ENCODE measurements around the gene KLK2.
"Not testable (repeated sequence)": the region's sequence is repeated elsewhere in the genome, so short reads cannot be mapped to it uniquely, and the experiment has no call there.

The KLK2 gene

DNA sequence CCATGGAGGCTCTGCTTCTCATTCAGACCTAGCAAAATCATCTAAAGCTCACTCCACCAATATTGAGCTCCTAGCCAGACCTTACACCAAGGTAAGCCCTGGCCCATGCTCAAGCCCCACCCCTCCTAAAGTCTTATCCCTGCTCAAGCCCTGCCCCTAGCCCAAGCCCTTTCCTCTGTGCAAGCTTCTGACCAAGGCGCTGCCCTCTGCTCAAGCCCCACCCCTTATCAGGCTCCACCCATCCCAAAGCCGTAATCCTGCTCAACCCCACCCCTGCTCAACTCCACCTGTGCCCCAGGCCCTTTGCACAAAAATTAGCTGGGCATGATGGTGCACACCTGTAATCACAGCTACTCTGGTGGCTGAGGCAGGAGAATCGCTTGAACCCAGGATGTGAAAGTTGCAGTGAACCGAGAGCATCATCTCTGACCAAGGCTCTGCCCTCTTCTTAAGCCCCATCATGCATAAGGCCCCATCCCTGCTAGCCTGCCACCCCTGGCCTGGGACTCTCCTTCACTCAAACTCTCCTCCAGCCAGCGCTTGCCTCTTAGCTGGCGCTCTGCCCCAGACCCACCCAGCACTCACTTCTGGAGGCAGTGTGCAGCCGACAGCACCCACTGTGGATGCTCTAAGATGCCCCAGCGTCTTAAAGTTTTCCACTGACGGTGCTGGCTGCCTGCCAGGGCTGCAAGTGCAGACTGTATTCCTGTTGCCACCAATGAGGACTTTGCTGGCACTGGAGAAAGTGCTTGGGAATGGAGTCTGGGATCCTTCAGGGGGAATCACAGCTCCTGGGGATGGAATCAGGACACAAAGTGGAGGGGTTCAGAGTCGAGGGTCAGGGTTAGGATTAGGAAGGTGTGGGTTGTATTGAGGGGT, 21.5 kb downstream of the KLK2 start:
- H3K27me3 ChIP-seq (ENCODE audit: control insufficient read depth, insufficient read depth, low read length): peaks cover 40% of the 10 kb centered on the region; the same call in 1 of the 2 replicates

DNA sequence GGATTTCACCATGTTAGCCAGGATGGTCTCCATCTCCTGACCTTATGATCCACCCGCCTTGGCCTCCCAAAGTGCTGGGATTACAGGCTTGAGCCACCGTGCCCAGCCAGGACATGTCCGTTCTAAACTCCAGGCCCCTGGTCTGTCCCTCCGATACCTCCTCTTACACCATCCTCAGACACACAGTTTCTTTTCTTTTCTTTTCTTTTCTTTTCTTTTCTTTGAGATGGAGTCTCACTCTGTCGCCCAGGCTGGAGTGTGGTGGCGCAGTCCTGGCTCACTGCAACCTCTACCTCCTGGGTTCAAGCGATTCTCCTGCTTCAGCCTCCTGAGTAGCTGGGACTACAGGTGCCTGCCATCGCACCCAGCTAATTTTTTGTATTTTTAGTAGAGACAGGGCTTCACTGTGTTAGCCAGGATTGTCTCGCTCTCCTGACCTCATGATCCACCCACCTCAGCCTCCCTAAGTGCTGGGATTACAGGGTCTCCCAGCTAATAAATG, 22.9 kb downstream of the KLK2 start:
- H3K4me1 ChIP-seq (ENCODE audit: control insufficient read depth, insufficient read depth, low read length); H3K36me3 ChIP-seq (ENCODE audit: control insufficient read depth, insufficient read depth, low read length); H3K27ac ChIP-seq (ENCODE audit: low read depth, low read length); H3K4me3 ChIP-seq (ENCODE audit: low read depth, low read length); H3K9ac ChIP-seq (ENCODE audit: low read length): not testable (repeated sequence)
- peaks cover 28% of the 10 kb centered on the region for H3K9me3 ChIP-seq (ENCODE audit: control insufficient read depth, insufficient read depth, low read depth, low read length)
- peaks cover 28% of the 10 kb centered on the region; the same call in 1 of the 2 replicates for H3K27me3 ChIP-seq (ENCODE audit: control insufficient read depth, insufficient read depth, low read length)

More for the DNA sequence above, 21.5 kb downstream of the KLK2 start:
- H3K9me3 ChIP-seq (ENCODE audit: control insufficient read depth, insufficient read depth, low read depth, low read length): peaks cover 28% of the 10 kb centered on the region
- no peaks in the 10 kb centered on the region for H3K4me1 ChIP-seq (ENCODE audit: control insufficient read depth, insufficient read depth, low read length)
- no peak overlapping the region for H3K4me3 ChIP-seq (ENCODE audit: low read depth, low read length)
- H3K36me3 ChIP-seq (ENCODE audit: control insufficient read depth, insufficient read depth, low read length): no peaks in the 10 kb centered on the region
- H3K9ac ChIP-seq (ENCODE audit: low read length): no peak overlapping the region
- no peak overlapping the region for H3K27ac ChIP-seq (ENCODE audit: low read depth, low read length)

DNA sequence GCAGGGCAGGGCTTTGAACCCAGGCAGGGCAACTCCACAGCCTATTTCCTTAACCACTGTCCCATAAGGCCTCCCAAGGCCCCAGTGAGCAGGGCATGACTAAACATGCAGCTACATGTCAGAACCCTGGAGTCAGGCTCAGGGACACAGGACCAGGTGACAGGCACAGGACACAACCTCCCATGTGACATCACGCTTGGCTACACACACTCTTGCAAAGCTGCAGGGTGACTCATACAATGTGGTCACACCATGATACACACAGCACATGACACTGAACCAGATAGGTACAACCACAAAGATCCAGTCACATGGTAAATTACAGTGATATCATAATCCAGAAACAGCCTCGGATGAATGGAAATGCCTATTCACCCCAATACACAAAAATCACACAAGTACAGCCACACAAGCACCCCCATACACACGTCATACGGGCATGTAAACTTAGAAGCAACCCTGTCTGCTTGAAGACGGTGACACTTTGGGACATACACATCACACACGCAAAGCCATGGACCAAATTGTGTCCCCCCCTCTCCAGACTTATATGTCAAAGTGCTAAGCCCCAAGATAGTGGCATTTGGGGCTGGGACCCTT, 23.5 kb downstream of the KLK2 start:
- H3K9me3 ChIP-seq (ENCODE audit: control insufficient read depth, insufficient read depth, low read depth, low read length): peaks cover 28% of the 10 kb centered on the region
- H3K36me3 ChIP-seq (ENCODE audit: control insufficient read depth, insufficient read depth, low read length): no peaks in the 10 kb centered on the region
- H3K27me3 ChIP-seq (ENCODE audit: control insufficient read depth, insufficient read depth, low read length): peaks cover 24% of the 10 kb centered on the region; the same call in 1 of the 2 replicates
- no peaks in the 10 kb centered on the region for H3K4me1 ChIP-seq (ENCODE audit: control insufficient read depth, insufficient read depth, low read length)
- H3K4me3 ChIP-seq (ENCODE audit: low read depth, low read length): no peak overlapping the region
- no peak overlapping the region for H3K9ac ChIP-seq (ENCODE audit: low read length)
- H3K27ac ChIP-seq (ENCODE audit: low read depth, low read length): no peak overlapping the region

DNA sequence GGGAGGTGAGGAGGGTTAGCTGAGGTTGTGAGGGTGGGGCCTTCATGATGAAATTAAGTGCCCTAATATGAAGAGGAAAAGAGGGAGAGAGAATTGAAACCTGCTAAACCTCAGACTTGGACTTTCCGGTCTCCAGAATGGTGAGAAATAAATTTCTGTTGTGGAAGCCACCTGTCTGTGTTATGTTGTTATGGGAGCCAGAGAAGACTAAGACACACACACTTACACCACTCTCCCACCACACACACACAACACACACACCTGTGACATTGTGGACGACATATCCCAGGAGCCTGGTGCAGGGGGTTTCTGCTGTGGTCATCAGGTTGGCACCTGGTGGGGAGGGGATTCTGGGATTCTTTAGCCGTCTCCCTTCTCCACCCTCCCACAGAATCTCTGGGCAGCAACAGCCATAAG, 24.0 kb downstream of the KLK2 start:
- H3K9ac ChIP-seq (ENCODE audit: low read length): no peak overlapping the region
- no peaks in the 10 kb centered on the region for H3K36me3 ChIP-seq (ENCODE audit: control insufficient read depth, insufficient read depth, low read length)
- peaks cover 28% of the 10 kb centered on the region for H3K9me3 ChIP-seq (ENCODE audit: control insufficient read depth, insufficient read depth, low read depth, low read length)
- H3K4me3 ChIP-seq (ENCODE audit: low read depth, low read length): no peak overlapping the region
- peaks cover 22% of the 10 kb centered on the region; the same call in 1 of the 2 replicates for H3K27me3 ChIP-seq (ENCODE audit: control insufficient read depth, insufficient read depth, low read length)
- no peak overlapping the region for H3K27ac ChIP-seq (ENCODE audit: low read depth, low read length)
- no peaks in the 10 kb centered on the region for H3K4me1 ChIP-seq (ENCODE audit: control insufficient read depth, insufficient read depth, low read length)

DNA sequence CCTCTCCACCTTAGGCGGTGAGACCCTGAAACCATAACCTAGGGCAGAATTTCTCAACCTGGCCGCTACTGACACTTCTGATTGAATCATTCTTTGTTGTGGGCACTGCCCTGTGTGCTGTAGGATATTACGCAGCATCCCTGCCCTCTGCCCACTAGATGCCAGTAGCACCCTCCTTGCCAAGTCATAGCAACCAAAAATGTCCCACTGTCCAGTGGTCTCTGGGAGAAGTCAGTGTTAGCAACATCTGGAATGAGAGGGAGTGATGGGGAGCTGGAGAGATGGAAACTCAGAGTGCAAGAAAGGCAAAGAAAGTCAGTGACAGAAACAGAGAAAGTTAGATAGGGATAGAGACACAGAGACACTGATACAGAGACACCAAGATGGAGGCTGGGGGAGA, 24.4 kb downstream of the KLK2 start:
- Histone ChIP-seq H3K27me3 (ENCODE audit: control insufficient read depth, insufficient read depth, low read length) (peaks cover 22% of the 10 kb centered on the region; the same call in 1 of the 2 replicates), H3K9me3 (ENCODE audit: control insufficient read depth, insufficient read depth, low read depth, low read length) (peaks cover 24% of the 10 kb centered on the region), H3K9ac (ENCODE audit: low read length) (no peak overlapping the region), H3K4me1 (ENCODE audit: control insufficient read depth, insufficient read depth, low read length) (no peaks in the 10 kb centered on the region), H3K36me3 (ENCODE audit: control insufficient read depth, insufficient read depth, low read length) (no peaks in the 10 kb centered on the region), H3K4me3 (ENCODE audit: low read depth, low read length) (no peak overlapping the region), H3K27ac (ENCODE audit: low read depth, low read length) (no peak overlapping the region)

DNA sequence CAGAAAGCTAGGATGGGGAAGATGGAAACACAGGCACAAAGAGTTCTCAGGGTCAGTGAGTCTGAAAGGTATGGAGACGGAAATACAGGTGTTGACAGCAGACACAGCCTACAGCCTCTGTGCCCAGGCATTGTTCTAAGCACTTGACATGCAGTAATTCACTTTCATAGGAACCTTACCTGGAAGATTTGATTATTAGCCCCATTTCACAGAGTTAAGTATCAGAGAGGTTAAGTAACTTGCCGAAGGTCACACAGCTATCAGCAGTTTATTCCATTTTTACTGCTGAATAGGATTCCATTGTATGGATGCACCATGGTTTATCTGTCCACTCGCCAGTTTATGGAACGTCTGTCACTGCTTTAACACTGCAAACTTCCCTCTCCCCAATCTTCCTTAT, 24.8 kb downstream of the KLK2 start:
- peaks cover 20% of the 10 kb centered on the region for H3K9me3 ChIP-seq (ENCODE audit: control insufficient read depth, insufficient read depth, low read depth, low read length)
- H3K27ac ChIP-seq (ENCODE audit: low read depth, low read length): no peak overlapping the region
- H3K9ac ChIP-seq (ENCODE audit: low read length): no peak overlapping the region

DNA sequence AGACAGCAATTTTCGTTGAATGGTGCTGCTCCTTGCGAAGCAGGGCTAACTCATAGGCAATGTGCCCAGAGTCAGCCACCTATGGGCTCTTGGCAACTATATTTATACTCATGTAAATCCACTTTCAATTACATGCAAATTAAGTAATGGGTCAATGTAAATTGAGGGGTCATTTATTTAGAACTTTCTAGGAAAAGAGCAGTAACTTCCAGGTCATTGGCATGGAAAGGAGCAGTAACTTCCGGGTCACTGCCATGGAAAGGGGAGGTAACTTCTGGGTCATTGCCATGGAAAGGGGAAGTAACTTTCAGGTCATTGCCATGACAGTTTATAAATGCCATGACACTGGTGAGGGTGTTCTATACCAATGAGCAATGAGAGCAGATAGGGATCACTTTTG, 26.3 kb downstream of the KLK2 start:
- H3K27ac ChIP-seq (ENCODE audit: low read depth, low read length): no peak overlapping the region
- H3K4me1 ChIP-seq (ENCODE audit: control insufficient read depth, insufficient read depth, low read length): no peaks in the 10 kb centered on the region
- H3K4me3 ChIP-seq (ENCODE audit: low read depth, low read length): no peak overlapping the region
- no peaks in the 10 kb centered on the region for H3K36me3 ChIP-seq (ENCODE audit: control insufficient read depth, insufficient read depth, low read length)
- peaks cover 7% of the 10 kb centered on the region for H3K9me3 ChIP-seq (ENCODE audit: control insufficient read depth, insufficient read depth, low read depth, low read length)
- peaks cover 22% of the 10 kb centered on the region; the same call in 1 of the 2 replicates for H3K27me3 ChIP-seq (ENCODE audit: control insufficient read depth, insufficient read depth, low read length)
- no peak overlapping the region for H3K9ac ChIP-seq (ENCODE audit: low read length)

More for the DNA sequence above, 24.8 kb downstream of the KLK2 start:
- no peaks in the 10 kb centered on the region for H3K4me1 ChIP-seq (ENCODE audit: control insufficient read depth, insufficient read depth, low read length)
- peaks cover 22% of the 10 kb centered on the region; the same call in 1 of the 2 replicates for H3K27me3 ChIP-seq (ENCODE audit: control insufficient read depth, insufficient read depth, low read length)
- no peak overlapping the region for H3K4me3 ChIP-seq (ENCODE audit: low read depth, low read length)
- H3K36me3 ChIP-seq (ENCODE audit: control insufficient read depth, insufficient read depth, low read length): no peaks in the 10 kb centered on the region

DNA sequence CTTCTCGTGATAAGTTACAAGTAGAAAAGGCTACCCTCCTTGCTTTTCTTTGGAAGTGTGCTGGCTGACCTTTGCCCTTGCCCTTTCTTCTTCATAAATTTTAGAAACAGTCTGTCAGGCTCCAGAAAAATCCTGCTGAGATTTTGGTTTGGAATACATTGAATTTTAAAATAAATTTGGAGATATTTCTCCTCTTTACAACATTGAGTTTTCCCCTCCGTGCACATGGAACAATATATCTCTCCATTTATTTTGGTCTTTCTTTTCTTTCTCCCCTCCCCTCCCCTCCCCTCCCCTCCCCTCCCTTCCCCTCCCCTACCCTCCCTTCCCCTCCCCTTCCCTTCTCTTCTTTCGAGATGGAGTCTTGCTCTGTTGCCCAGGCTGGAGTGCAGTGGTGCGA, 29.4 kb downstream of the KLK2 start:
- no peaks in the 10 kb centered on the region for H3K36me3 ChIP-seq (ENCODE audit: control insufficient read depth, insufficient read depth, low read length)
- no peak overlapping the region for H3K4me3 ChIP-seq (ENCODE audit: low read depth, low read length)
- no peak overlapping the region for H3K27ac ChIP-seq (ENCODE audit: low read depth, low read length)
- H3K9ac ChIP-seq (ENCODE audit: low read length): no peak overlapping the region
- H3K27me3 ChIP-seq (ENCODE audit: control insufficient read depth, insufficient read depth, low read length): peaks cover 32% of the 10 kb centered on the region
- H3K4me1 ChIP-seq (ENCODE audit: control insufficient read depth, insufficient read depth, low read length): no peaks in the 10 kb centered on the region
- no peaks in the 10 kb centered on the region for H3K9me3 ChIP-seq (ENCODE audit: control insufficient read depth, insufficient read depth, low read depth, low read length)

DNA sequence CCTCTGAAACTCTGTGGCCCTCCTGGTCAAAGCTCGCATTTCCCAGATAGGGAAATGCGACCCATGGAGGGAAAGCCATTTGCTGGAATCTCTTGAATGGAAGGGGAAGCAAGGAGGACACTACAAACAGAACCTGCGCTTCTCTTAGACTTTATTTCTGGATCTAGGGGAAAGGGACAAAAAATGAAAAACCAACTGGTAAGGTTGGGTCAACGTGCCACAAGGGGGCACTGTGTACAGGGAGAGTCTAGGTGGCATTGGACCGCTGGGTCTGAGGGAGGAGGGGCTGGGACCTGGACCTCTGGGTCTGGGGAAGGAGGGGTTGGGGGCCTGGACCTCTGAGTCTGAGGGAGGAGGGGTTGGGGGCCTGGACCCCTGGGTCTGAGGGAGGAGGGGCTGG, 33.0 kb downstream of the KLK2 start:
- H3K9me3 ChIP-seq (ENCODE audit: control insufficient read depth, insufficient read depth, low read depth, low read length): no peaks in the 10 kb centered on the region
- H3K36me3 ChIP-seq (ENCODE audit: control insufficient read depth, insufficient read depth, low read length): no peaks in the 10 kb centered on the region
- no peak overlapping the region for H3K4me3 ChIP-seq (ENCODE audit: low read depth, low read length)
- H3K27ac ChIP-seq (ENCODE audit: low read depth, low read length): no peak overlapping the region
- H3K27me3 ChIP-seq (ENCODE audit: control insufficient read depth, insufficient read depth, low read length): peaks cover 45% of the 10 kb centered on the region
- H3K4me1 ChIP-seq (ENCODE audit: control insufficient read depth, insufficient read depth, low read length): peaks cover 4% of the 10 kb centered on the region; the same call in 1 of the 2 replicates
- H3K9ac ChIP-seq (ENCODE audit: low read length): no peak overlapping the region

DNA sequence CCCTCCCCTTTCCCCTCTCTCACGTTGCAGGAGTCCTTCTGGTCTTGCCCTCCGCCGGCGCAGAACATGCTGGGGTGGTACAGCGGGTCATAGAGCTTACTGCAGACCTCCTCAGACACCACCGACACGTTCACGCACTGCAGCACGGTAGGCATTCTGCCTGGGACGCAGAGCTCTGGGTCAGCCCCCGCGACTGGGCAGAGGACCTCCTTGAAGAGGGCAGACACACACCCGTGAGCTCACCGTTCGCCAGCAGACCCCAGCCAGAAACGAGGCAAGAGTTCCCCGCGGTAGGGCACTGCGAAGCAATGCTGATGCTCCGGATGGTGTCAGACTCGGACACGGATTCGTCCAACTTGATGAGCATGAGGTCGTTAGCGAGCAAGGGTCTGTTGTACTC, 35.1 kb downstream of the KLK2 start:
- Histone ChIP-seq H3K36me3 (ENCODE audit: control insufficient read depth, insufficient read depth, low read length) (no peaks in the 10 kb centered on the region), H3K9me3 (ENCODE audit: control insufficient read depth, insufficient read depth, low read depth, low read length) (no peaks in the 10 kb centered on the region), H3K9ac (ENCODE audit: low read length) (no peak overlapping the region), H3K27me3 (ENCODE audit: control insufficient read depth, insufficient read depth, low read length) (peaks cover 66% of the 10 kb centered on the region), H3K27ac (ENCODE audit: low read depth, low read length) (no peak overlapping the region), H3K4me3 (ENCODE audit: low read depth, low read length) (no peak overlapping the region), H3K4me1 (ENCODE audit: control insufficient read depth, insufficient read depth, low read length) (peaks cover 7% of the 10 kb centered on the region; the same call in 1 of the 2 replicates)
